ENCODE results near the gene ADCY2.

The ADCY2 gene

DNA sequence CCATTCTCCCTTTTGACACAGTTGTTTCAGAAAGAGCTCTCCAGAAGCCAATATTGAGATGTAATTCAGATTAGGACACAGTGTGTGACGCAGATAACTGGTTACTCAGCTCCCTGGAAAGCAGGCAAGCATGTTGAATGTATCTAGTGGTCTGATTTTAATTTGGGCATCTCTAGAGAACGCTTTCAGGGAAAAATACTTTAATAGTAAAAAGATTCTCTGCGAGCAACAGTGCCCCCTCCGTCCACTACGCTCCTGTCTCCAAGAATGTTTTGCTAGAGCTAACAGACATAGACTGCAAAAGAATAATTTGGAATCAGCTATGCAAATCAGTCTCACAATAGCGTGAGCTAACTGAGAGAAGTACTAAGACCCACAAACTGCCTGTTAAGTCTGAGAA lies 431.7 kb downstream of the ADCY2 start:
- TF ChIP-seq CTCF (IDR thresholded peaks at IDR 0.05; ENCODE audit: insufficient read depth, missing control alignments), result no peak
- FAIRE-seq (no peak), DNase-seq (ENCODE audit: insufficient read length, low spot score) (no peak)

- FAIRE-seq, result no peak
- no peak for TF ChIP-seq CTCF (IDR thresholded peaks at IDR 0.05; ENCODE audit: insufficient read depth, missing control alignments)
- no peak for DNase-seq (ENCODE audit: insufficient read length, low spot score)
Observed at GRCh38 chr5:7828269-7828668, 432.3 kb downstream of the ADCY2 start.

DNA sequence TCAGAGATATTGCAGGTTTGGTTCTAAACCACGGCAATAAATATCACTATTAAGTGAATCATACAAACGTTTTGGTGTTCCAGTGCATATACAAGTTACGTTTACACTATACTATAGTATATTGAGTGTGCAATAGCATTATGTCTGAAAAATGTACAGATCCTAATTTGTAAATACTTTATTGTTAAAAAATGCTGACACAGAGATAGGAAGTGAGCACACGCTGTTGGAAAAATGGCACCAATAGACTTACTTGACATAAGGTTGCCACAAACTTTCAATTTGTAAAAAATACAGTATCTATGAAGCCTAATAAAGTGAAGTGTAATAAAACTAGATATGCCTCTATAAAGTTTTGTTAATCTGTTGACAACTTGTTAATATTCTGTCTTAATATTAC lies 439.0 kb downstream of the ADCY2 start:
- no peak for FAIRE-seq
- no peak for TF ChIP-seq CTCF (IDR thresholded peaks at IDR 0.05; ENCODE audit: insufficient read depth, missing control alignments)
- no peak for DNase-seq (ENCODE audit: insufficient read length, low spot score)

DNA sequence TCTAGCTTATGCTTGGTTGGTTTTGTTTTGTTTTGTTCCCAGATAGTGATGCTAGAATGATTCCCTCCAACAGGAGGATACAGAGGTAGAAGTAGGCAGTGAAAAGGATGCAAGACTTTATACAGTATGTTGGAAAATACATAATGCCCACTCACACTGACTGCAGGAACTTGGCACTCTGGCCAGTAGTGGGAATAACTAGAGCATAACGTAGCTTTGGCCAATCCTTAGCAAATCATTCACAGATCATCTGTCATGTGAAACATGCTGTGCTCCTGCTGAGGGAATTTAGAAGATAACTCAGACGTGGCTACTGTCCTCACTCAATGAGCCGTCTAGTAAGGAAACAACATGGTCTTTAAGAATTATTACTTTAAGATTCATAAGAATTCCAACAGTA lies 441.5 kb downstream of the ADCY2 start:
- FAIRE-seq (no peak), DNase-seq (ENCODE audit: insufficient read length, low spot score) (no peak)
- no peak for TF ChIP-seq CTCF (IDR thresholded peaks at IDR 0.05; ENCODE audit: insufficient read depth, missing control alignments)

DNA sequence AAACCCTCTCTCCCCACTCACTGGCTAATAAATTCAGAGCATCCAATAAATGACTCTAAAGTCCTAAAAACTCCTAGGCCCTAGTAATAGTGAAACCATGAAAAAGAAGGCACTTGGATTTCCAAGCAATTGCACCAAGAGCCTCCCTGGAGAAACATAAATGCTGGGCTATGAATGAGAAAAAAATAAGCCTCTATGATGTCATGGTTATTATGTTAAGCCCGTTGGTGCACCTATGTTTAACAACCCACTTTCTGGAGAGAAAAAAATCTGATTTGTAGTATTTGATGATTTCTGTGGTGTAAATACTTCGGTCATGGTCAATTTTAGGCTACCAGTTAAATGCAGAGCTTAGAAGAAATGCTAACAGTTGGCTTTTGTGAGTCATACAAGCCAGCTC lies 446.6 kb downstream of the ADCY2 start:
- TF ChIP-seq CTCF (IDR thresholded peaks at IDR 0.05; ENCODE audit: insufficient read depth, missing control alignments), result no peak
- no peak for DNase-seq (ENCODE audit: insufficient read length, low spot score)
- no peak for FAIRE-seq

DNA sequence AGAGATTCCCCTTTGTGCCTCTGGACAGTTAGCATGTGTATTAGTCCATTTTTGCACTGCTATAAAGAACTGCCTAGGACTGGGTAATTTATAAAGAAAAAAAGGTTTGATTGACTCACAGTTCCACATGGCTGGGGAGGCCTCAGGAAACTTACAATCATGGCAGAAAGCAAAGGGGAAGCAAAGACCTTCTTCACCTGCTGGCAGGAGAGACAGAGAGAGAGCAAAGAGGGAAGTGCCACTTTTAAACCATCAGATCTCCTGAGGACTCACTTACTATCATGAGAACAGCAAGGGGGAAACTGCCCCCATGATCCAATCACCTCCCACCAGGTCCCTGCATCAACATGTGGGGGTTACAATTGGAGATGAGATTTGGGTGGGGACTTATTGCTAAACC lies 449.0 kb downstream of the ADCY2 start:
- no peak for FAIRE-seq
- TF ChIP-seq CTCF (IDR thresholded peaks at IDR 0.05; ENCODE audit: insufficient read depth, missing control alignments), result no peak
- DNase-seq (ENCODE audit: insufficient read length, low spot score), result no peak

GRCh38 chr5:7845557-7845956 lies 449.6 kb downstream of the ADCY2 start:
- FAIRE-seq, result no peak
- TF ChIP-seq CTCF (IDR thresholded peaks at IDR 0.05; ENCODE audit: insufficient read depth, missing control alignments), result no peak
- no peak for DNase-seq (ENCODE audit: insufficient read length, low spot score)
